Tibial nerve (tissue), 3 donors: ENCODE measurements around the gene NBPF11.
"Not testable (repeated sequence)": the region's sequence is repeated elsewhere in the genome, so short reads cannot be mapped to it uniquely, and the experiment has no call there.

Experiments
- POLR2A ChIP-seq, 2 donors: fragments of 450-650 bp; IDR thresholded peaks; one replicate each; pipeline ENCODE4 v1.6.1; 2017; ENCODE audit warnings: antibody characterized with exemption in 2 of 2, mild to moderate bottlenecking in 2 of 2, moderate library complexity in 2 of 2
- TF ChIP-seq, protein P1 (sequence below), 5 experiments: fragments of 200-600 bp in 3 of 5; fragments of 450-650 bp in 2 of 5; sonication (generic) in 3 of 5; IDR thresholded peaks; one replicate each; pipeline ENCODE4 v1.5.1; 2016 to 2019; ENCODE audit warnings: antibody characterized with exemption in 5 of 5, mild to moderate bottlenecking in 3 of 5, moderate library complexity in 2 of 5

DNA sequence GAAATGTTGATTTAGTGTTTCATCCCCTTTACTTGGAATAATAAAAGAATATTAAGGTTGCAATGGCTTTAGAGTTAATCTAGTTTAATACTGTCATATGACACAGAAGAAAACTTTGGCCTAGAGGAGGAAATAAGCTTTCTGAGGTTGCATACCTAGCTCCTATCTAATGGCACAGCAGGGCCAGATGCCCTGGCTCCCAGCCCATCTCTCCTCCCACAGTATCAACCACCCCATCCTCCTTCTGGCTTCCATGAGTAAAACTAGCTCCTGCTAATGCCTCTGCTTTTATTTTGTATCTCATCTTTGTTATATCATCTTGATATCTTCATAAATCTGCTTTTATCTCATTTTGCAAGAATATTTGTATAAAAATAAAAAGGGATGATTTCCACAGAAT, 19.9 kb upstream of the NBPF11 start:
- TF ChIP-seq, protein P1, sequence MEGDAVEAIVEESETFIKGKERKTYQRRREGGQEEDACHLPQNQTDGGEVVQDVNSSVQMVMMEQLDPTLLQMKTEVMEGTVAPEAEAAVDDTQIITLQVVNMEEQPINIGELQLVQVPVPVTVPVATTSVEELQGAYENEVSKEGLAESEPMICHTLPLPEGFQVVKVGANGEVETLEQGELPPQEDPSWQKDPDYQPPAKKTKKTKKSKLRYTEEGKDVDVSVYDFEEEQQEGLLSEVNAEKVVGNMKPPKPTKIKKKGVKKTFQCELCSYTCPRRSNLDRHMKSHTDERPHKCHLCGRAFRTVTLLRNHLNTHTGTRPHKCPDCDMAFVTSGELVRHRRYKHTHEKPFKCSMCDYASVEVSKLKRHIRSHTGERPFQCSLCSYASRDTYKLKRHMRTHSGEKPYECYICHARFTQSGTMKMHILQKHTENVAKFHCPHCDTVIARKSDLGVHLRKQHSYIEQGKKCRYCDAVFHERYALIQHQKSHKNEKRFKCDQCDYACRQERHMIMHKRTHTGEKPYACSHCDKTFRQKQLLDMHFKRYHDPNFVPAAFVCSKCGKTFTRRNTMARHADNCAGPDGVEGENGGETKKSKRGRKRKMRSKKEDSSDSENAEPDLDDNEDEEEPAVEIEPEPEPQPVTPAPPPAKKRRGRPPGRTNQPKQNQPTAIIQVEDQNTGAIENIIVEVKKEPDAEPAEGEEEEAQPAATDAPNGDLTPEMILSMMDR (IDR thresholded peaks at IDR 0.05), result not testable (repeated sequence)
- TF ChIP-seq POLR2A (IDR thresholded peaks at IDR 0.05), result not testable (repeated sequence)
